HG03457 (cell line): ENCODE measurements around the gene ZNF41.

Experiments
- ATAC-seq: cut with Tn5 transposase; IDR thresholded peaks from one replicate; pipeline ENCODE4 v1.9.1; 2021; ENCODE audit warnings: moderate number of reproducible peaks; ENCODE audit not compliant: unreplicated experiment

ZNF41 gene

DNA sequence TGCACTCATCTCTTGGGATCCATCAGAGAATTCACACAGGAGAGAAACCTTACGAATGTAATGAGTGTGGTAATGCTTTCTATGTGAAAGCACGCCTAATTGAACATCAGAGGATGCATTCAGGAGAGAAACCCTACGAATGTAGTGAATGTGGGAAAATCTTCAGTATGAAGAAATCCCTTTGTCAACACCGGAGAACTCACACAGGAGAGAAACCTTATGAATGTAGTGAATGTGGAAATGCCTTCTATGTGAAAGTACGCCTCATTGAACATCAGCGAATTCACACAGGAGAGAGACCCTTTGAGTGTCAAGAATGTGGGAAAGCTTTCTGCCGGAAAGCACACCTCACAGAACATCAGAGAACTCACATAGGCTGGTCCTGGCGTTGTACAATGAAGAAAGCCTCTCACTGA is 69.8 kb downstream of the ZNF41 start:
- ATAC-seq, result no peak
